Heart left ventricle (tissue), 16 donors: ENCODE results near the gene MZB1. TPM values are rescaled to one million over a fixed set of nuclear protein-coding genes. Genes with fewer than 3 reads are reported as not detected.

Source experiments
- ATAC-seq, 4 donors: fragments of 200-7000 bp; cut with Tn5 transposase; one replicate each; pipeline ENCODE4 v1.9.1; 2020 to 2022; ENCODE audit warnings: moderate library complexity in 4 of 4, mild to moderate bottlenecking in 3 of 4, moderate number of reproducible peaks in 1 of 4
- DNase-seq, 5 donors: peaks; one replicate each; pipeline ENCODE4 v3.0.0-alpha.2; 2020
- H3K27ac ChIP-seq, 12 donors: fragments of 200-600 bp; sonication (generic) in 4 of 12; one replicate each; pipeline versions ENCODE4 v1.5.0 to v1.8.0; 2016 to 2022; ENCODE audit warnings: mild to moderate bottlenecking in 2 of 12
- H3K27me3 ChIP-seq, 9 donors: fragments of 200-600 bp; sonication (generic) in 2 of 9; one replicate each; pipeline versions ENCODE4 v1.5.1 to v1.8.0; 2016 to 2022; ENCODE audit warnings: mild to moderate bottlenecking in 3 of 9
- H3K36me3 ChIP-seq, 9 donors: fragments of 200-600 bp; sonication (generic) in 2 of 9; one replicate each; pipeline versions ENCODE4 v1.5.0 to v1.8.0; 2018 to 2022; ENCODE audit warnings: mild to moderate bottlenecking in 2 of 9
- H3K4me1 ChIP-seq, 12 donors: fragments of 200-600 bp; sonication (generic) in 4 of 12; one replicate each; pipeline versions ENCODE4 v1.5.0 to v1.8.0; 2016 to 2022; ENCODE audit warnings: mild to moderate bottlenecking in 3 of 12
- H3K4me3 ChIP-seq, 12 donors: fragments of 200-600 bp; sonication (generic) in 4 of 12; one replicate each; pipeline versions ENCODE4 v1.5.0 to v1.8.0; 2017 to 2022; ENCODE audit warnings: mild to moderate bottlenecking in 9 of 12, moderate library complexity in 4 of 12
- H3K9me3 ChIP-seq, 12 donors: fragments of 200-600 bp; sonication (generic) in 4 of 12; one replicate each; pipeline versions ENCODE4 v1.5.0 to v1.8.0; 2016 to 2022; ENCODE audit warnings: mild to moderate bottlenecking in 1 of 12
- CTCF ChIP-seq, 12 donors: fragments of 200-600 bp; sonication (generic) in 4 of 12; IDR thresholded peaks; one replicate each; pipeline versions ENCODE4 v1.5.0 to v1.8.0; 2018 to 2022; ENCODE audit warnings: antibody characterized with exemption in 12 of 12, mild to moderate bottlenecking in 5 of 12
- POLR2A ChIP-seq, 2 donors: fragments of 450-650 bp; IDR thresholded peaks; one replicate each; pipeline ENCODE4 v1.6.1; 2017; ENCODE audit warnings: antibody characterized with exemption in 2 of 2, mild to moderate bottlenecking in 2 of 2, moderate library complexity in 2 of 2
- WGBS, 4 donors: extraction: QIAGEN DNeasy Blood & Tissue Kit in 2 of 4; methylation state at CpG; one replicate each; pipeline versions ENCODE4 v1.1.5 to v1.1.7; 2013 to 2018; 5-methylcytosine and 5-hydroxymethylcytosine counted together
- intact Hi-C, 10 donors: fragments of 100-400 bp; cut with DNase I; formaldehyde crosslinking; loops; one replicate each; pipeline versions ENCODE4 v1.11.1 to v1.14.2; 2022
- polyA plus RNA-seq, 2 donors: library from polyadenylated mRNA; stranded (reverse); fragments of 200-250 nt; gene quantifications; one replicate each; pipeline ENCODE4 v1.2.3, GENCODE V29; 2013
- total RNA-seq, 9 donors: library from RNA; depleted of rRNA in 2 of 9; stranded (reverse); fragments of >200 nt in 2 of 9; fragmentation: NEBNext Ultra II Directional in 3 of 9; extraction: Animal tissue kit (Norgen Biotek cat#: 25700) in 3 of 9; gene quantifications; one replicate each; pipeline versions ENCODE4 v1.1.0 to v1.2.4, GENCODE V29; 2016 to 2023
- donor health status: ischemic (EF 13 %, LVEDD 7.1; RV severe dilation, severe dysfunction).
- donor health status: healthy with polysubstance abuse.
- donor health status: DM: no; HTN: yes; CAD: no.
- donor health status: DM: no; HTN: no; CAD: no.
- donor health status: ischemic (EF 25% LVEDD 6.9; RV normal size, moderate dysfunction).
- donor health status: ischemic (EF 25% LVEDD 5.7; RV mildly dilated, moderate dysfunction).
- donor health status: healthy.
- donor health status: DM: yes; HTN: yes; CAD: no.
- donor health status: ischemic (EF 35%, LVEDD 5.7; RV mildly dilated, moderate dysfunction).
- donor health status: nonischemic (EF 11% LVEDD 7.7; RV severe dilation, severe dysfunction).
- donor health status: DM: yes; HTN: yes; CAD: no.
- donor health status: PGD.
- donor health status: ischemic (EF 29% LVEDD 5.4; RV normal size, mild dysfunction).
- donor health status: nonischemic (EF 23%, LVEDD 6.1; RV moderate dilation, normal function).

MZB1 gene
- total and polyA plus RNA-seq, 11 donors: 0.31 to 5.2 (median 0.81) TPM; not detected in 2

- Histone ChIP-seq H3K27ac (peak within 1 kb of the TSS; percentile 84 to 97 (median 93)), H3K9me3 (no peaks in the 10 kb centered on the region), H3K4me1 (peaks cover 5 to 79% (median 51%) of the 10 kb centered on the region in 12 donors), H3K4me3 (peak within 1 kb of the TSS; percentile 65 to 82 (median 69)), H3K36me3 (peaks cover 0 to 17% (median 0%) of the 10 kb centered on the region in 9 donors), H3K27me3 (peaks cover 0 to 28% (median 0%) of the 10 kb centered on the region in 9 donors)
- ATAC-seq: peak; percentile 76 to 81 (median 78)
- WGBS, 4 donors: 6 to 15% (median 12%) methylated on average over 36 to 76 of the region's 76 CpGs
- TF ChIP-seq POLR2A (IDR thresholded peaks at IDR 0.05) (peak; percentile 39 to 58), CTCF (IDR thresholded peaks at IDR 0.05) (no peak)
- intact Hi-C loops: loop anchor here in 6 of 10 donors (1.0 to 10.0 kb wide), 5 partner anchors 20 to 100 kb away; partner anchors contain the start of genes PAIP2 (in 5 of the 6) and MATR3 (in 1 of the 6)
- peak; percentile 74 to 87 (median 82) for DNase-seq
Measured at GRCh38 chr5:139394654-139395566, 5.2 kb upstream of the MZB1 start, which contains the start of gene PROB1. TSS of gene PROB1 (minus strand) at chr5:139395104. CDS start at chr5:139395081, 23 bp downstream.

- ATAC-seq: peak in 3 of 4 donors; percentile 11 to 50 (median 33)
- intact Hi-C loops: loop anchor here in 5 of 10 donors (2.0 to 10.0 kb wide), 4 partner anchors 21 to 99 kb away; partner anchors contain the start of genes PAIP2 (in 5 of the 5) and MATR3 (in 1 of the 5)
- Histone ChIP-seq H3K27ac (peak overlapping the region; percentile 84 to 97 (median 93)), H3K4me1 (peaks cover 5 to 80% (median 51%) of the 10 kb centered on the region in 12 donors), H3K36me3 (peaks cover 0 to 14% (median 0%) of the 10 kb centered on the region in 9 donors), H3K27me3 (peaks cover 0 to 28% (median 0%) of the 10 kb centered on the region in 9 donors), H3K4me3 (peak overlapping the region; percentile 65 to 82 (median 69)), H3K9me3 (no peaks in the 10 kb centered on the region)
- no peak for TF ChIP-seq POLR2A (IDR thresholded peaks at IDR 0.05)
- peak; percentile 26 to 78 (median 44) for TF ChIP-seq CTCF (IDR thresholded peaks at IDR 0.05)
- WGBS, 4 donors: 1 to 3% (median 2%) methylated on average over 14 to 62 of the region's 62 CpGs; no CpG with 5 or more reads in 1 of the 4 donors
- DNase-seq: peak in 4 of 5 donors; percentile 72 to 87 (median 78)
Measured at GRCh38 chr5:139394123-139394653, 4.5 kb upstream of the MZB1 start.

GRCh38 chr5:139393497-139394122, 3.9 kb upstream of the MZB1 start:
- 10 to 41% (median 19%) methylated on average over 23 to 49 of the region's 49 CpGs for WGBS, 4 donors

More at GRCh38 chr5:139393497-139394122, 3.9 kb upstream of the MZB1 start:
- Histone ChIP-seq H3K36me3 (peaks cover 0 to 14% (median 0%) of the 10 kb centered on the region in 9 donors), H3K4me1 (peaks cover 5 to 86% (median 54%) of the 10 kb centered on the region in 12 donors), H3K9me3 (no peaks in the 10 kb centered on the region), H3K27ac (peak overlapping the region; percentile 84 to 97 (median 93)), H3K27me3 (peaks cover 0 to 28% (median 0%) of the 10 kb centered on the region in 9 donors), H3K4me3 (peak overlapping the region; percentile 65 to 82 (median 69))
- TF ChIP-seq CTCF (IDR thresholded peaks at IDR 0.05) (no peak), POLR2A (IDR thresholded peaks at IDR 0.05) (no peak)
- ATAC-seq (no peak), DNase-seq (no peak)
- intact Hi-C loops: loop anchor here in 5 of 10 donors (2.0 to 10.0 kb wide), 4 partner anchors 21 to 99 kb away; partner anchors contain the start of genes PAIP2 (in 5 of the 5) and MATR3 (in 1 of the 5)
